Measurements from ENCODE around the gene FMN1.
"Not testable (repeated sequence)": the region's sequence is repeated elsewhere in the genome, so short reads cannot be mapped to it uniquely, and the experiment has no call there.

FMN1 gene

GRCh38 chr15:32956711-32957110 lies 237.8 kb downstream of the FMN1 start:
- DNase-seq, result no peak

- DNase-seq, result peak; percentile 7 to 14
These were observed 238.5 kb downstream of the FMN1 start for GRCh38 chr15:32956006-32956405.

- no peak for DNase-seq
These were observed 241.0 kb downstream of the FMN1 start for GRCh38 chr15:32953533-32953910.

- no peak for DNase-seq
These were observed 241.5 kb downstream of the FMN1 start for GRCh38 chr15:32952901-32953532.

- no peak for DNase-seq
These were observed 242.6 kb downstream of the FMN1 start for GRCh38 chr15:32951736-32952464.

GRCh38 chr15:32950051-32950450 lies 244.5 kb downstream of the FMN1 start:
- DNase-seq, result not testable (repeated sequence)

GRCh38 chr15:32946210-32946609 lies 248.3 kb downstream of the FMN1 start:
- DNase-seq, result no peak

- DNase-seq, result no peak
These were observed 250.1 kb downstream of the FMN1 start for GRCh38 chr15:32944431-32944830.

- DNase-seq, result no peak
These were observed 250.8 kb downstream of the FMN1 start for GRCh38 chr15:32943711-32944110.

GRCh38 chr15:32942401-32942841 lies 252.1 kb downstream of the FMN1 start:
- no peak for DNase-seq

- DNase-seq, result no peak
These were observed 252.7 kb downstream of the FMN1 start for GRCh38 chr15:32941823-32942222.

- no peak for DNase-seq
These were observed 257.5 kb downstream of the FMN1 start for GRCh38 chr15:32936976-32937375.

- DNase-seq, result peak in 1 of 2 donors; percentile 7
These were observed 258.1 kb downstream of the FMN1 start for GRCh38 chr15:32936283-32936918.

GRCh38 chr15:32935139-32935538 lies 259.4 kb downstream of the FMN1 start:
- DNase-seq, result no peak

GRCh38 chr15:32933236-32933635 lies 261.3 kb downstream of the FMN1 start:
- no peak for DNase-seq

GRCh38 chr15:32928876-32929275 lies 265.6 kb downstream of the FMN1 start:
- no peak for DNase-seq

- DNase-seq, result no peak
These were observed 267.4 kb downstream of the FMN1 start for GRCh38 chr15:32927124-32927523.

- DNase-seq, result no peak
These were observed 271.3 kb downstream of the FMN1 start for GRCh38 chr15:32923176-32923575.

GRCh38 chr15:32922541-32922940 lies 272.0 kb downstream of the FMN1 start:
- DNase-seq, result no peak

- DNase-seq, result no peak
These were observed 274.6 kb downstream of the FMN1 start for GRCh38 chr15:32919749-32920414.

- no peak for DNase-seq
These were observed 276.0 kb downstream of the FMN1 start for GRCh38 chr15:32918547-32918946.

GRCh38 chr15:32910839-32911238 lies 283.7 kb downstream of the FMN1 start:
- DNase-seq, result no peak

GRCh38 chr15:32909431-32909830 lies 285.1 kb downstream of the FMN1 start:
- DNase-seq, result no peak

GRCh38 chr15:32908872-32909271 lies 285.6 kb downstream of the FMN1 start:
- DNase-seq, result no peak

All from hippocampal formation (tissue), 2 donors.